Spleen (tissue), 11 donors: ENCODE measurements around the gene VSX2. TPM values are rescaled to one million over a fixed set of nuclear protein-coding genes. Genes with fewer than 3 reads are reported as not detected.

ENCODE experiments used
- DNase-seq: peaks from one replicate; pipeline ENCODE4 v3.0.0-alpha.2; 2020
- H3K27ac ChIP-seq, 8 donors: fragments of 200-600 bp; sonication (generic) in 7 of 8; 1 replicate in 4 of 8; 2 replicates in 4 of 8; pipeline versions ENCODE4 v1.5.0 to v1.8.0; 2016 to 2021; ENCODE audit warnings: inconsistent platforms in 4 of 8, mild to moderate bottlenecking in 4 of 8, moderate library complexity in 1 of 8
- H3K27me3 ChIP-seq, 7 donors: fragments of 200-600 bp; sonication (generic) in 6 of 7; replicated peaks in 1 of 7; 1 replicate in 4 of 7; 2 replicates in 3 of 7; pipeline versions ENCODE4 v1.5.0 to v1.8.0; 2016 to 2021; ENCODE audit warnings: inconsistent platforms in 3 of 7, mild to moderate bottlenecking in 1 of 7
- H3K36me3 ChIP-seq, 6 donors: fragments of 200-600 bp; sonication (generic) in 5 of 6; 1 replicate in 4 of 6; 2 replicates in 2 of 6; pipeline versions ENCODE4 v1.5.0 to v1.8.0; 2016 to 2021; ENCODE audit warnings: inconsistent platforms in 2 of 6
- H3K4me1 ChIP-seq, 6 donors: fragments of 200-600 bp; sonication (generic) in 5 of 6; 1 replicate in 3 of 6; 2 replicates in 3 of 6; pipeline versions ENCODE4 v1.5.0 to v1.8.0; 2016 to 2021; ENCODE audit warnings: inconsistent platforms in 3 of 6
- H3K4me3 ChIP-seq, 8 donors: fragments of 200-600 bp; sonication (generic) in 7 of 8; 1 replicate in 4 of 8; 2 replicates in 4 of 8; pipeline versions ENCODE4 v1.5.0 to v1.8.0; 2016 to 2021; ENCODE audit warnings: inconsistent platforms in 4 of 8, mild to moderate bottlenecking in 4 of 8, moderate library complexity in 2 of 8
- H3K9me3 ChIP-seq, 8 donors: fragments of 200-600 bp; sonication (generic) in 7 of 8; 1 replicate in 4 of 8; 2 replicates in 4 of 8; pipeline versions ENCODE4 v1.5.0 to v1.8.0; 2016 to 2021; ENCODE audit warnings: inconsistent platforms in 4 of 8
- POLR2A ChIP-seq, 3 donors: fragments of 450-650 bp; IDR thresholded peaks; one replicate each; pipeline ENCODE4 v1.5.1; 2017; ENCODE audit warnings: antibody characterized with exemption in 3 of 3, mild to moderate bottlenecking in 1 of 3
- POLR2AphosphoS5 ChIP-seq, 3 donors: sonication (generic); formaldehyde crosslinking; IDR thresholded peaks; one replicate each; pipeline ENCODE4 v1.5.1; 2017; ENCODE audit warnings: antibody characterized with exemption in 3 of 3
- WGBS, 5 donors: extraction: QIAGEN DNeasy Blood & Tissue Kit in 3 of 5; methylation state at CpG; one replicate each; pipeline versions ENCODE4 v1.1.5 to v1.1.7; 2013 to 2018; 5-methylcytosine and 5-hydroxymethylcytosine counted together
- intact Hi-C: fragments of 100-400 bp; cut with DNase I; formaldehyde crosslinking; loops from one replicate; pipeline ENCODE4 v1.15.0; 2023; ENCODE audit warnings: low total_unique reads
- polyA plus RNA-seq, 3 donors: library from polyadenylated mRNA; stranded (reverse); fragments of 200-250 nt; gene quantifications; one replicate each; pipeline ENCODE4 v1.2.1, GENCODE V29; 2013
- total RNA-seq, 7 donors: library from RNA; depleted of rRNA in 3 of 7; stranded (reverse); fragments of >200 nt in 3 of 7; fragmentation: NEBNext Ultra II Directional in 4 of 7; extraction: Animal tissue kit (Norgen Biotek cat#: 25700) in 4 of 7; gene quantifications; one replicate each; pipeline versions ENCODE4 v1.1.0 to v1.2.1, GENCODE V29; 2016 to 2021
- TF ChIP-seq, protein P1 (sequence below), 11 experiments: fragments of 200-600 bp in 7 of 11; fragments of 450-650 bp in 4 of 11; sonication (generic) in 4 of 11; IDR thresholded peaks in 8 of 11; conservative IDR thresholded peaks in 3 of 11; 1 replicate in 7 of 11; 2 replicates in 4 of 11; pipeline versions ENCODE4 v1.4.0 to v1.8.0; 2016 to 2021; ENCODE audit warnings: antibody characterized with exemption in 11 of 11, inconsistent platforms in 4 of 11, mild to moderate bottlenecking in 1 of 11
- donor health status: healthy with polysubstance abuse.
- donor health status: DM: no; HTN: no; CAD: no; lungs with moderate emphysema.
- donor health status: DM: no; HTN: no; CAD: no.
- donor health status: Bipolar disorder and iron deficiency.
- donor health status: healthy.
- donor health status: DM: no; HTN: no; CAD: no.
- donor health status: DM: yes; HTN: yes; CAD: no.

Gene VSX2
- total and polyA plus RNA-seq, 10 donors, result not detected

DNA sequence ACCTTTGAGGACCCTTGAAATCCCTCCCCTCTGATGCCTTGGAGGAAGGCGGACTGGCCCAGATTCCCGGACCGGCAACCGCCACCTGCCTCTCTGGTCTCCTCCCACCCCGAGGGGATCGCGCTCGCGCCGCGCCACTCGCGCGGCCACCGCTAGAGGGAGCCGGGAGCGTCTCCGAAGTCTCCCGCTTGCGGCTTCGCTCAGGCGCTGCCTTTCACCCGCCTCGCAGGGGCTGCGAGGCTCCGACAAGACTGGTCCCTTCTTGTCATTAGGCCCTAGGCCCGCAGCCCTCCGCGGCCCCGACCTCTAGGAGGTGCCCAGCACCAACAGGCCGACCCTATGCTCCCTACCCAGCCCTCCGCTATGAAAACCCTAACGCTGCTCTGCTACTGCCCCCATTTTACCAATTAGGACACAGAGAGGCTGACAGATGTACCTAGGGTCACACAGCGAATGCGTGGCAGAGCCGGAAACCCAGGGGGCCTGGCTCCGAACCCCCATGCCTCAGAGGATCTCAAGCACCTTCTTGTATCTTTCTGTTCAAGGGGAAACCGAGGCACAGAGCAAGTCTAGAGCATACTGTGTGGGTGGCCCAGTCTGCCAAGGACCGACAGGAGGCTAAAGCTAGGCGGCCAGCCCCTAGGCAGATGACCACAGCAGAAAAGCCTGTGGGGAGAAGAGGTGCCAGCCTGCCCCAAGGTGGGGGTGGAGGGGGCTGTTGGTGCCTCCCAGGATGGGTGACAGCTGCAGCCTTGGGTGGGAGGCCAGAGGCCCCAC, 21.4 kb upstream of the VSX2 start:
- intact Hi-C loops, result no loop called here
- H3K27me3 ChIP-seq, result peaks cover 0 to 47% (median 19%) of the 10 kb centered on the region in 7 donors

DNA sequence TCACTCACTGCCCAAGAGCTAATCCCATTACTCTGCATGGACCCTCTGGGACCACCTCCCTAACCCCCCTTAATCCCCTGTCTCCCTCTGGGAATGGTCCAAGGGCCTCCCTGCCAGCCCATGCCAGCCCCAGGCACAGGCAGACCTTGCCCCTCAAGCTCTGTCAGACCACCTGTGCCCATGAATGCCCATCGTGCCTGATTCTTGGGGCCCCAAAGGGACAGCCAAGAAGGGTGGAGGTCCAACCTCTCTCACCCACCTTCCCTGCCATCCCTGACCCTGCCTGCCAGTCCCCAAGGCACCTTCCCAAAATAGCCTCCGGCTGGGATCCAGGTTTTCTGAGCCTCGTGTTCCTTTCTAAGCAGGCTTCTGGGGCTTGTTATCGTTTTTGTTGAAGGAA, 20.8 kb upstream of the VSX2 start:
- Histone ChIP-seq H3K27me3 (peaks cover 0 to 52% (median 19%) of the 10 kb centered on the region in 7 donors), H3K27ac (no peak overlapping the region), H3K9me3 (no peaks in the 10 kb centered on the region), H3K36me3 (no peaks in the 10 kb centered on the region), H3K4me3 (peak overlapping the region in 1 of 8 donors; percentile 40), H3K4me1 (peaks cover 0 to 11% (median 8%) of the 10 kb centered on the region in 6 donors)
- intact Hi-C loops, result no loop called here
- DNase-seq, result no peak
- 48 to 74% (median 72%) methylated on average over 4 of the region's 4 CpGs for WGBS, 5 donors
- TF ChIP-seq, protein P1, sequence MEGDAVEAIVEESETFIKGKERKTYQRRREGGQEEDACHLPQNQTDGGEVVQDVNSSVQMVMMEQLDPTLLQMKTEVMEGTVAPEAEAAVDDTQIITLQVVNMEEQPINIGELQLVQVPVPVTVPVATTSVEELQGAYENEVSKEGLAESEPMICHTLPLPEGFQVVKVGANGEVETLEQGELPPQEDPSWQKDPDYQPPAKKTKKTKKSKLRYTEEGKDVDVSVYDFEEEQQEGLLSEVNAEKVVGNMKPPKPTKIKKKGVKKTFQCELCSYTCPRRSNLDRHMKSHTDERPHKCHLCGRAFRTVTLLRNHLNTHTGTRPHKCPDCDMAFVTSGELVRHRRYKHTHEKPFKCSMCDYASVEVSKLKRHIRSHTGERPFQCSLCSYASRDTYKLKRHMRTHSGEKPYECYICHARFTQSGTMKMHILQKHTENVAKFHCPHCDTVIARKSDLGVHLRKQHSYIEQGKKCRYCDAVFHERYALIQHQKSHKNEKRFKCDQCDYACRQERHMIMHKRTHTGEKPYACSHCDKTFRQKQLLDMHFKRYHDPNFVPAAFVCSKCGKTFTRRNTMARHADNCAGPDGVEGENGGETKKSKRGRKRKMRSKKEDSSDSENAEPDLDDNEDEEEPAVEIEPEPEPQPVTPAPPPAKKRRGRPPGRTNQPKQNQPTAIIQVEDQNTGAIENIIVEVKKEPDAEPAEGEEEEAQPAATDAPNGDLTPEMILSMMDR (IDR thresholded peaks at IDR 0.05 in 8 of 11, conservative IDR thresholded peaks at IDR 0.05 in 3 of 11), result no peak
- TF ChIP-seq POLR2A (IDR thresholded peaks at IDR 0.05), result no peak
- TF ChIP-seq POLR2AphosphoS5 (IDR thresholded peaks at IDR 0.05), result no peak

More for the DNA sequence above, 21.4 kb upstream of the VSX2 start:
- Histone ChIP-seq H3K4me3 (peak overlapping the region in 3 of 8 donors; percentile 17 to 40 (median 18)), H3K4me1 (peaks cover 0 to 11% (median 8%) of the 10 kb centered on the region in 6 donors), H3K36me3 (no peaks in the 10 kb centered on the region), H3K9me3 (no peaks in the 10 kb centered on the region), H3K27ac (no peak overlapping the region)
- TF ChIP-seq POLR2A (IDR thresholded peaks at IDR 0.05), result no peak
- TF ChIP-seq POLR2AphosphoS5 (IDR thresholded peaks at IDR 0.05), result peak in 1 of 3 donors; percentile 33
- TF ChIP-seq, protein P1 (IDR thresholded peaks at IDR 0.05 in 8 of 11, conservative IDR thresholded peaks at IDR 0.05 in 3 of 11), result peak; percentile 42 to 94 (median 84)
- DNase-seq, result peak; percentile 92
- WGBS, 5 donors, result 13 to 60% (median 14%) methylated on average over 1 to 40 of the region's 40 CpGs

DNA sequence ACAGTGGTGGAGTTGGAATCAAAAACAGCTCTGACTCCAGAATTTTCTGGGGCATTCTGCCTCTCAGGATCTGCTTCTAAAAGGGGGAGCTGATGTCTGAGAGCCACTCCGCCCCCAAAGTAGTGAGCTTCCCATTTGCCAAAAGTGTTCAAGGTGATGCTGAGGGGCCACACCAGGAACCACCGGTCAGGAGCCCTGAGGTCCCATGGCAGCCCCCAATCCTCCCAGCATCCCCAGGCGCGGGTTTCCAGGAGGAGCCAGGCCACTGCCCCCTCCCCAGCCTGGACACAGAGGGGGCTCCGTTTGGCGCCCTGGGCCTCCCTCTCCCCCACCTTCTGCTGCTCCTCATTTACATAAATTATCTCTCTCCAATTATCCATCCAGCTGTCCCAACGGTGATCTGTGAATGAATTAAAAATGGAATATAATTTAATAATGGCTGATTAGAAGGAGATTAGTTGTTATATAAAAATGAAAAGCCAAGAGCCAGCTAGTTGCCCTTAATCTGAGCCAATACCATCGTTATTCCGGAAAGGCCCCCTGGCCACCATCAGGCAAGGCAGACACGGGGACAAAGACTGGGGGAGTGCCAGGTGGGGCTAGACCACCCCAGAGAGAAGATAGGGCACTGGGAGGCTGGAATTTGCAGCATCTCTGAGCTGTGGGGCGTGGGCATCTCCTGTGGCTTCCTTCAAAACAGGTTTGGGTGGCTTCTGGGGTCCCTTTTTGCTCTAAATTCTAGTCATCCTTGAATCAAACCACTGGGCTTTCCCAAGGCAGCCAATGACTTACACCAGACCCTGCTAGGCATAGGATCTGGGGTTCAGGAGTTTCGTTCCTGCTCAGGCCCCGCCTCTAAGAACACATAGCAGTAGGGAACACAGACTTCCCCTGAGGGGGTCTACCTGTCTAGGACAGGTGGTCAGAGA, 19.7 kb upstream of the VSX2 start:
- no peak overlapping the region for H3K4me3 ChIP-seq
- no peak overlapping the region for H3K27ac ChIP-seq
- TF ChIP-seq POLR2A (IDR thresholded peaks at IDR 0.05), result no peak
- TF ChIP-seq, protein P1 (IDR thresholded peaks at IDR 0.05 in 8 of 11, conservative IDR thresholded peaks at IDR 0.05 in 3 of 11), result no peak
- H3K27me3 ChIP-seq, result peaks cover 0 to 62% (median 19%) of the 10 kb centered on the region in 7 donors
- WGBS, 5 donors, result 68 to 76% (median 76%) methylated on average over 13 of the region's 13 CpGs
- no peak for DNase-seq
- no peaks in the 10 kb centered on the region for H3K36me3 ChIP-seq
- intact Hi-C loops, result no loop called here
- no peaks in the 10 kb centered on the region for H3K9me3 ChIP-seq
- peaks cover 0 to 11% (median 8%) of the 10 kb centered on the region in 6 donors for H3K4me1 ChIP-seq
